Fibroblast of lung (primary cell): ENCODE results near the gene ZFP57.

Experiments used
- EZH2 ChIP-seq: IDR thresholded peaks from 2 replicates; pipeline ENCODE4 v1.5.1; 2012; ENCODE audit warnings: low read length, control low read depth, mild to moderate bottlenecking; ENCODE audit errors: missing control alignments
- TF ChIP-seq, protein P1 (sequence below), 2 donors: IDR thresholded peaks in 1 of 2; conservative IDR thresholded peaks in 1 of 2; 1 replicate in 1 of 2; 2 replicates in 1 of 2; pipeline ENCODE4 v1.5.1; 2011 to 2012; ENCODE audit warnings: low read length in 2 of 2, control low read depth in 1 of 2, inconsistent platforms in 1 of 2, low read depth in 1 of 2, mild to moderate bottlenecking in 1 of 2

DNA sequence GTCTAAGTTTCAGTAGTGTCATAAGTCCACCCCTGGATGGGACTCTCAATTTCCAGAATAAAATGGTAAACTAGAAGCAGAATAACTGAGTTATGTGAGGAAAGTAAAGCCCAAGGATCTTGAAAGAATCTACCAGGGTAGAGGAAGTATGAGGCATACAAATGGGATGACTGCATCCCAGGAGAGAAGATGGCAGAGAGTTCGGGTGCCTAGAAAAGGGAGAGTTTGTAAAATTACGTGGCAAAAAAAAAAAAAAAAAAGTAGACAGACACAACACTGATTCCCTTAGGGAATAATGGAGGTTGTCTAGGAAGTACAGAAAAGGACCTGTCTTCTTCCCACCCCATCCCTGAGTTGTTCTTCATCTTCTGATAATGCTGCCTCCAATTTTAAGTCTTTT, 51.4 kb downstream of the ZFP57 start:
- TF ChIP-seq, protein P1, sequence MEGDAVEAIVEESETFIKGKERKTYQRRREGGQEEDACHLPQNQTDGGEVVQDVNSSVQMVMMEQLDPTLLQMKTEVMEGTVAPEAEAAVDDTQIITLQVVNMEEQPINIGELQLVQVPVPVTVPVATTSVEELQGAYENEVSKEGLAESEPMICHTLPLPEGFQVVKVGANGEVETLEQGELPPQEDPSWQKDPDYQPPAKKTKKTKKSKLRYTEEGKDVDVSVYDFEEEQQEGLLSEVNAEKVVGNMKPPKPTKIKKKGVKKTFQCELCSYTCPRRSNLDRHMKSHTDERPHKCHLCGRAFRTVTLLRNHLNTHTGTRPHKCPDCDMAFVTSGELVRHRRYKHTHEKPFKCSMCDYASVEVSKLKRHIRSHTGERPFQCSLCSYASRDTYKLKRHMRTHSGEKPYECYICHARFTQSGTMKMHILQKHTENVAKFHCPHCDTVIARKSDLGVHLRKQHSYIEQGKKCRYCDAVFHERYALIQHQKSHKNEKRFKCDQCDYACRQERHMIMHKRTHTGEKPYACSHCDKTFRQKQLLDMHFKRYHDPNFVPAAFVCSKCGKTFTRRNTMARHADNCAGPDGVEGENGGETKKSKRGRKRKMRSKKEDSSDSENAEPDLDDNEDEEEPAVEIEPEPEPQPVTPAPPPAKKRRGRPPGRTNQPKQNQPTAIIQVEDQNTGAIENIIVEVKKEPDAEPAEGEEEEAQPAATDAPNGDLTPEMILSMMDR (conservative IDR thresholded peaks at IDR 0.05 in 1 of 2, IDR thresholded peaks at IDR 0.05 in 1 of 2; ENCODE audit: low read depth in 1 of 2, low read length in 2 of 2): no peak
- no peak for TF ChIP-seq EZH2
